NCI-H69 (cell line): ENCODE measurements around the gene QSOX2.

Experiments
- DNase-seq: peaks from one replicate; lab custom pipeline; 2025; lab: John Stamatoyannopoulos, UW

The QSOX2 gene

DNA sequence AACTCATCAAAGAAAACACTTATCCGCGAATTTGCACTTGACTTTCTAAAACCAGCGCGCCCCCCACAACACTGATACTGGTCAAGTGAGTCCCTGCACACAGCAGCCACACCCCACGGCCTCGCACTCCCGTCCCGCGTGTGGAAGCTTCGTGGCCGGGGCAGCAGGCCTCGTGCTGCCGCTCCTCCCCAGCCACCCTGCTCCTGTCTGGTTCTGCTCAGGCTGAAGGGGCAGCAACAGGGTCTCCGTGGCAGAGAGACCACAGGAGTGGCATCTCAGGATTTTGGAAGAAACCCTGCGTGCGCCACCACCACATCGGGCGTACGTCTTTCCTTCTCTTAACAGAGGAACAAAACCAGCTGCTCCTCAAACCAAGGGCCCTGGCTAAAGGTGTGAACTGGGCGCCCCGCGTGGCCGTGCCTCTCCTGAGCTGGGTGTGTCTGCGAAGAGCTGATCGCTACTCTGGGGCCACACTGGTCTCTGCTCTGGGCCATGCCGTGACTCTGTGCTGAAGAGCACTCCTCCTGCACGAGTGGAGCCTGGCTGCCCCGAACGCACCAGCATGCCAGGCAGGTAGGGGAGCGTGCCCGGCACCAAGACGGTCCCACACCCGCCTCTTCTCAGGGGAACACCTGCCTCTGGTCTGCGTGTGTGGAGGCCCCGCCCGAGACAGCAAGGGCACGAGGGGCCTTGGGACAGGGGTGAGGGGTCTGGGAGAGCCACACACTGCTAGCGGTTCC lies 23.3 kb downstream of the QSOX2 start:
- DNase-seq, result no peak

DNA sequence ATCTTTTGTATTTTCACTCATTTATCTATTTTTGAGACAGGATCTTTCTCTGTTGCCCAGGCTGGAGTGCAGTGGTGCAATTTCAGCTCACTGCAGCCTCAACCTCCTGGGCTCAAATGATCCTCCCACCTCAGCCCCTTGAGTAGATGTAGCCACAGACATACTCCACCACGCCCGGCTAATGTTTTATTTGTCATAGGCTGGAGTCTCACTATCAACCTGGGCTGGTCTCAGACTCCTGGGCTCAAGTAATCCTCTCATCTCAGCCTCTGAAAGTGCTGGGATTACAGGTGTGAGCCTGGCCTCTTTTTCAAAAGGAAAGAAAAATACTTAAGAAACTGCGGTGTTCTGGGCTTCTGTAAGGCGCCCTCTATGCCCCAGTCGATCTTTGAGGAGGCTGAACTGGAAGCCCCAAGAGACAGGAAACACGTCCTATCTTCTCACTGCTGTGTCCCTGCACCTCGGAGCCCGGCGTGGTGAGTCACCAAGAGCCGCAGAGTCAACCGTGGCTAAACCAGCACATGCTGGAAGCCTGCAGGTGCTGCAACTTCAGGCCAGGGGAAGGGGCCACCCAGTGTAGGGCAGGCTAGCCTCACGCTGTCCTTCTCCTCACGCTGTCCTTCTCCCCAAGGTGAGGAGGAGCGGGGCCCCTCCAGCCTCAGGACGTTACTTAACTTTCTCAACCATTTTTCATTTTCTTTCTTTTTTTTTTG lies 25.4 kb downstream of the QSOX2 start:
- no peak for DNase-seq

DNA sequence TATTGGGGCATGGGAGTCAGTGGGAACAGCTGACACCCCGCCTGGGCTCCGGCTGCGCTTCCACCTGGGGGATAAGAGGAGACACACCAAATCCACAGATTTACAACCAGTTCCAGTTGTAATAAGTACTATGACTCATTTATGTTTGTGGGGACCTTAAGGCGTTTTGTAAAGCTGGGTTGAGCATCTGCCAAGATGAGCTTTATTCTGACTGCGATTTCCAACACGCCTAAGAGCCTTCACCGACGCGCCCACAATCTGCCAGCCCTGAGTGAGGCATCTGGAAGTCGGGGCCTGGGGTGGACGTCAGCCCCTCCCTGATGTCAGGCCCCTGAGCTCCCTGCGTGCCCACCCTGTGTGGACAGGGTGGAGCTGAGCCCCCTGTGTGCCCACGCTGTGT lies 26.3 kb downstream of the QSOX2 start:
- no peak for DNase-seq

DNA sequence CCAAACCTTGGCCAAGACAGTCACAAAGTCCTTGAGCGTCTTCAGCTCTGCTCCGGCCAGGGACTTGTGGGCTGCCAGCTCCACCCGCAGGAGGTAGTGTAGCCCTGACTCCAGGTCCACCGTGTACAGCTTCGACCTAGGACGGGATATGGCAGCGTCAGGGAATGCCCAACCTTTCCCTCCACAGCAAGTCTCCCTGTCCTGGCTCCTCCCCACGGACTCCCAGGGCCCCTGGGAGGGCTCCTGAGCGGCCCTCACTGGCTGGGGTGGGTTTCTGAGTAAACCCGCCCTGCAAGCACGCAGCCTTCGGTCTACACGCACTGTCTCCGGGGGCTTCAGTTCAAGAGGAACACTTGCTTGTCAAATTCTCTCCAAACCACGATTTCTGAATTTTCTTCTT lies 26.9 kb downstream of the QSOX2 start:
- no peak for DNase-seq

DNA sequence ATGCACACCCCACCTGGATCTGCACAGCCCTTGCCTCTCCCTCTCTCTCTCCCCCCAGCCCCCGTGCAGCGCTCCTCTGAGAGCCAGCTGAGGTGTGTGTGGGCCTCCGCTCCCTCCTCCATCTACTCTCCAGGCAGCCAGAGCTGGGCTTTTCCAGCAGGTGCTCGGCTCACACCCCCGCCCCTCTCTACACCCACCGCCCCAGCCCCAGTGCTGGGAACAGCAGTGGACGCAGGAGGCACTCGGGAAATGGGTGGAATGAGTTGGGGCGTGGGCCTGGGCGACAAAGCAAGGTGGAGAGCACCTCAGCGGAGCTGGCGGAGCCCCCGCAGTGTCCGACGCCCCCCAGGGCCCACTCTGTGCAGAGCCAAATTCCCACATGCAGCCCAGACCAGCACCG lies 27.3 kb downstream of the QSOX2 start:
- DNase-seq, result no peak

DNA sequence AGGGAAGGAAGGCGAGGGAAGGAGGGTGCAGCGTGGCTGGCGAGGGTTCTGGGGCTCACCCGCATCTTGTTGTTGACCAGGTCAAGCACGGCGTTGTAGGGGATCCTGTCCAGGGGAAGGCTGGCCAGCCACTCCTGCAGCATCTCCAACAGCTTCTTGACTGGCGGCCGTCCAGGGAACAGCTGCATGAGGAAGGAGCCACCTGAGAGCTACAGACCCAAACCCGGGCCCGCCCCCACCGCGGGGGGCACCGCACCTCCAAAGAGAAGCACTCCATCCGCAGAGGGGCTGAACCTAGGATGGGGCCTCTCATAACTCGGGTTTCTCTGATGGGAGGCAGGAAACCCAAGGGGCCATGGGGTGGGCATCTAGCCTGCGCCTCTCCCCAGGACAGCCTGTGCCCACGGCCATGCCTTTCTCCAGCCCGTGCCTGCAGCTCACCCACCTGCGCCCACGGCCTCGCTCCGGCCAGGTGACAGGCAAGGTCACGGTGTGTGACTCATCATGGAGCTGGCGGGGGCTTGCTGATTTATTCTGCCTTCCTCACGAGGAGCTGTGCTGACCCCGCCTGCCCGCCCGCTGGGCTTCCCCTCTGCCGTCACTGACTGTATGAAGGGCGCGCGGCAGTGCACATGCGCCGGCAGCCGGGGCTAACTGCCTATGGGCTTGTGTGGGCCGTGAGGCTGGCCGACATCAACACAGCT lies 28.9 kb downstream of the QSOX2 start:
- DNase-seq, result no peak

DNA sequence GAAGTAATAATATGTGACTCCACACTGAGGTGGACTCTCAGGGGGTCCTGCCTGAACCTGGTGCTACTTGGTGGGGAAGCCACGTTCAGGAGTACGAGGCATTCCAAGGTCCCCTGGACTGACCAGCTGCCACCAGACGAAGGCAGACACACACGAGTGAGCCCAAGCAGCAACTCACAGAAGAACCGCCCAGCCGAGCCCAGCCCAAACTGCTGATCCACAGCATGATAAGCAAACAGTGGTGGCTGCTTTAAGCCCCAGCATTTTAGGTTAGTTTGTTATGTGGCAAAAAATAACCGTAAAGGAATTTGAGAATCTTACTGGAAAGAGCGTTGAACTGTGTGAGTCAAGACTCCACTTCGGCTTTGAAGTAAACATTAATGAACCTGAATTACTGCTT lies 31.9 kb downstream of the QSOX2 start:
- DNase-seq, result no peak

DNA sequence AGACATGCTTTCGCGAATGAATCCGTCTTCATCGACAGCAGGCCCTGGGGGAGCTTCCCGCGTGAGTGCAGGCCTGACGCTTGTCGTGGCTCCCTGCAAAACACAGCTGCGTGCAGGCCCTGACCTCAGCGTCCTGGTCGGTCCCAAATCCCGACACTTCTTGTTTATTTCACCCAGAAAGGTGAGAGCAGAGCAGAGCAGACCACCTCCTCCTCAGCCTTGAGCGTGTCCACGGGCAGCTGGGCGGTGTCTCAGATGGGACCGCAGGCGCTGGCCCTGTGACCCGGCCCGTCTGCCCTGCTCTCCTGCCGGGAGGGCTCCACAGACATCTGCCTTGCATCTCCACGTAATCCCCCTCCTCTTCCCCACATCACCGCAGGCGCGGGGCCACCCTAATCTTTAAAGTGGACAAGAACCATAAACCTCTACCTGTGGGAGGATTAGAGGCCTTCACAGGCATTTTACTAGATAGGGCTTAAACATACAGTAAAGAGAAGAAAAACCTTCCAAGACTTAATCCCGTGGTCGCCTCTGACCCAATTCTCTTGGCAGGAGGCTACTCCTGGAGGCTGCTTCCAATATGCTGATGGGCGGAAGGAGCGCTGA lies 33.2 kb downstream of the QSOX2 start:
- no peak for DNase-seq

DNA sequence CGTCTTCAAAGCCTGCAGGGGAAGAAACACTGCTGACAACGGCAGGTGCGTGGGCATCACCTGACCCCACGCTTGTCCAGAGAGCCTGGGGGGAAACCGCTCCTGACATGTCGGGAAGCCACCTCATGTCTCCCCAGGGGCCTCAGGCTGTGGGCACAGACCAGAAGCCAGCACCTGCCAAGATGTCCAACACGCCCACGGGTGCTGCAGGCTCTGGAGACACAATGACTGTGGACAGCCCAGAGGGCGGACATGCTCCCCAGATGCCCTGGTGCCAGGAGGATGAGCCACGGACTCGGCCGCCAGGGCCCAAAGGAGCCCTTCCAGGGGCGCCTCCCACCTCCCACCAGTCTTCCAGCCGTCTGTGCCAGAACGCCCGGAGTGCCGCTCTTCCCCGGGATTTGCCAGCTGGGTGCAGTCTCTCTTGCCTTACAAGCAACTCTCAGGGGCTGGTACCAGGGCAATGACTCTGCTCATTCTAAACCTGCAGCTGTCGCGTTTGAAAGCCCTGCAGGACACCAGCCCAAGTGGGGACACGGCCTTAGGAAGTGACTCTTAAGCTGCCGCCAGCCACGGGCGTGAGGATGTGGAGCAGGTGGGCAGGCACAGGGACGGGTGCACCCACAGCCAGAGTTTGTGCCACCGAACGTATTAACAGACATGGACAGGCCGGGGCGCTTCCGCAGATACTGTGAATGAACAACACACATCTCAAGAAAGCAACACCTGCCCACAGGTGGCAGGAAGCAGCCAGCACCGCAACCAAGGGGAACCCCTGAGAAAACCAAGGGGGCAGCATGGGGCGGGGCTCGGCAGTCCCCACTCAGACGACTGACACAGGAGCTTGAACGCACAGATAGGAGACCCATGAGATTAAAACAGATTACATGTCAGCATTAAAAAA lies 33.9 kb downstream of the QSOX2 start:
- DNase-seq, result no peak

DNA sequence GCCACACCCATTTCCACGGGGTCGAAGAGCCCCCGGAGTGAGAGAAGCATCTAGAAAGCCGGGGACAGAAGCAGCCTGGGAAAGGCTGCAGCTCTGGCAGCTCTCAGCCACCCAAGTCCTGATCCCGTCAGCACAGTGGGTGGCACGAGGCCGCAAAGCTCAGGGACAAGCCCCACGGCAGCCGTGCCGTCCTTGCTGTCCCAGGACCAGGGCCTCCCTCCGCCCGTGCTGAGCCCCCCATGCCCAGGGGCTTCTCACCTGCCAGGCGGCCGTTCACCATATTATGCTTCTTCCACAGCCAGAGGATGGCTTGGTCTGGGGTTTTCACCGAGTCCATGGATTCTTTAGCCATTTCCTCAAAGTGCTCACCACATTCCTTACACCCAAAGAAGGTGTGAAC lies 34.6 kb downstream of the QSOX2 start:
- no peak for DNase-seq

DNA sequence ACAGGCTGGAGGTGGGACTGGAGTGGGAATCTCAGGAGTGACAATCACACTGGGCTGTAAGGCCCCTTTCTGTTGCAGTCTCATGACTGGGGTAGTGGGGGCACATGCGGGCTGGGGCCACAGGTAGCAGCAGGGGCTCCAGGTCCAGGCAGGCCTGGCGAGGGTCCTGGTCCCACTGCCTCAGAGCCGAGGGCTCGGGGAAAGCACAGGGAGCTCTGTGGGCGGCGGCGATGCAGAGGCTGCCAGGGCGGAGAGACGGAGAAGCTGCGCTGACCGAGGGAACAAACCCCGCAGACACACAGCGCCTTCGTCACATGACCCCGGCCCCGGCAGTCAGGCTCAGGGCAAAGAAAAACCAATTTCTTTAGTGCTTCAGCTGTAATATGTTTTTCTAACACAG lies 35.3 kb downstream of the QSOX2 start:
- DNase-seq, result no peak

DNA sequence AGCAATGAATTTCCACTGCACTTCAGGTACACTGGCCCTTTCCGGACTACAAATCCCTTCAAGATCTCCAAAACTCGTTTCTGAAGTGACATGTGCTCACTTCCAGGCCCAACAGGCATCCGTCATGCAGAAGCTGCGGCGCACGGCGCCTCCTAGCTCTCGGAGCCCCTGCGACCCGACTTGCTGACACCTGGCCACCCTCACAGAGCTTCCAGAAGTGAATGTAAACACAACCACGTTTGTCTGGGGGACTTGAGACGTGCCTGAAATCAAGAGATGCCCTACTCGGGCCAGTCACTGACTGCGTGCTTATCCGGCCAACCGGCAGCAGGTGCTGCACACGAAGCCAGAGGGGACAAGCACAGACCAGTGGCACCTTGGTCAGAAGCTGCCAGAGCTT lies 35.8 kb downstream of the QSOX2 start:
- DNase-seq, result no peak

DNA sequence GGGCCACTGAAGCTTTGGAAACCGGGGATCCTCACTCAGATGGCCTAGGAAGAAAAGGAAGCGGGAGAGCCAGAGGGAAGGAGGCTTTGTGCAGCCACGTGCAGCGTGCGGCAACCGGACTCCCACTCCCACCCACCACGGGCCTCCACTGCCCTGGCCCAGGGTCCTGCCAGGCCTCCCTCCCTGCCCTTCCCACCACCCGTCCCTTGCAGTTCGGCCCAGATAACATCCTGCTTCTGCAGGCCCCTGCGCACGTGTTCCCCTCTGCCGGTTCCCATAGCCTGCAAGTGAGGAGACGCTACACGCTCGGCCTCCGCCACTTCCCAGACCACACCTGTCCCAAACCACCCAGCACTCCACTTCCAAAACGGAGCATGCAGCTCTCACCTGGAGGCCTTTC lies 36.4 kb downstream of the QSOX2 start:
- DNase-seq, result no peak

DNA sequence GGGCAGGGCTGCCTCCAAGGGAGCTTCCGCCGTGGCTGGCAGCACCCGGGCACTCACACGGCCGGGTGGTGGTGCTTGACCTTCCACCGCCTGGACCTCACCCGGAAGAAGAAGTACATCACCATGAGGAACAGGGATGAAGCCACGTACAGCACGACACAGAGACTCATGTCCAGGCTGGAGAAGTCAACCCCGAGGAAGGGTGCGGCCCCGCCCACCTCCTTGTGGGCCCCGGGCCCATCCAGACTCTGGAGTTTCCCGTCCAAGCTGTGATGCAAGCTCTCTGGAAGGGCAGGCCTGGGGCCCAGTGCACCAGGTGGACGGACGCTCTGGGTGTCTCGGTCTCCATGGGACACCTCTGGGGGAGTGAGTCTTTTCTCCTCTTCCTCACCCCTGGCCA lies 36.9 kb downstream of the QSOX2 start:
- DNase-seq, result no peak

DNA sequence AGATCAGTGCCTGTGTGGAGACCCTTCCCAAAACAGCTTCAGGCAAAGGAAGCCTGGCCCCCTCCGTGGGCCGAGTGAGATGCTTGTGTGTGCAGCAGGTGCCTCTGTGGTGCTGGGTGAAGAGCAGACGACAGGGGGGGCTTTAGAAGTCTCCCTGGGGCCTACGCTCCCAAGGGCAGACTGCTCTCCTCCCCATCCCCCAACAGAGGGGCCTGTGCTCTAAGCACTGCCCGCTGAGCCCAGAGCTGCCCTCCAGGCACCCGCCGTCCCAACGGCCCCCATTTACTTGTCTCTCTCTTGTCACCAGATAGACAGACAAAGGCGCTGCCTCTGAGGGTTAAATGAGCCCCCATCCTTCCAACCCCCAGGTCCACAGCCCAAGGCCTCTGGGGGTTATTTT lies 38.0 kb downstream of the QSOX2 start:
- DNase-seq, result no peak

DNA sequence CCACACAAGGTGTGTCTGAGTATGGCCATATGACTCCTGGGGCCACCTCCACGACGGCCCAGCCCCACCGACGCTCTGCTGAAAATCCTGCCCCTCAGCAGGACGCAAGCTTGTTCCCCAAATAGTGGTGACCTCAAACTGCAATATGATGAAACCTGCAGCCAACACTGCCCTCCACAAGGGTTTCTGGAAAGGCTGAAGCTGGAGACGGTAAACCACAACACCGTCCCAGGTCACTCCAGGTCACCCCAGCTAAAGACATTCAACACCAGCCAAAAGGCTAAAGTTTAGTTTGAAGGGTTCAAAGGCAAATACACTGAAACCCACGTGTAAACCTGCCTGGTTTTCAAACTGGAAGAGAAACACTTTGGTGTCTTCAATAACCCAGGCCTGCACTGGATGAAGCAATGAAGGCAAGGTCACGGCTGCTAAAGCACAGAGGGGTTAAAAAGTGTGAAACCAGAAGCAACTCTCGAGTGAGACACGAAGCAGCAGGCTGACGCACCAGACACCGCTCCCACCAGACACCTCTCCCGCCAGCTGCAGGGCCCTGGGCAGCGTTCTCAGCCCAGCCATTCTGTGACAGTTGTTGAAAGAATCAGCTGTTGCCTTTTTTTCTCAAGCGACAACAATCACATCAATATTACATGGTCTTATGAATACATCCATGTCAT lies 38.9 kb downstream of the QSOX2 start:
- DNase-seq, result no peak

DNA sequence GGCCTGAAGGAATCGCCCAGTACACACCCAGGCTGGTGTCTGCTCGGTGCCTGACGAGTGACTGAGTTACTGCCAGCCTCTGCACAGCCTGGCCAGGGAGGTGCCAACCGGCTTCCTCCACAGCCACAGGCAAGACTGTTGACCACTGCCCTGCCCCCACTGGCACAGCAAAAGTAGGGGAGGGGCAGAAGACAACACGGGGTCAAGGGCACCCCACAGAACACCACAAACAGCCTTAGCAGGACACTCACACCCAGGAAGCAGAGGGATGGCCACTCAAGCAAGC lies 40.0 kb downstream of the QSOX2 start:
- no peak for DNase-seq

DNA sequence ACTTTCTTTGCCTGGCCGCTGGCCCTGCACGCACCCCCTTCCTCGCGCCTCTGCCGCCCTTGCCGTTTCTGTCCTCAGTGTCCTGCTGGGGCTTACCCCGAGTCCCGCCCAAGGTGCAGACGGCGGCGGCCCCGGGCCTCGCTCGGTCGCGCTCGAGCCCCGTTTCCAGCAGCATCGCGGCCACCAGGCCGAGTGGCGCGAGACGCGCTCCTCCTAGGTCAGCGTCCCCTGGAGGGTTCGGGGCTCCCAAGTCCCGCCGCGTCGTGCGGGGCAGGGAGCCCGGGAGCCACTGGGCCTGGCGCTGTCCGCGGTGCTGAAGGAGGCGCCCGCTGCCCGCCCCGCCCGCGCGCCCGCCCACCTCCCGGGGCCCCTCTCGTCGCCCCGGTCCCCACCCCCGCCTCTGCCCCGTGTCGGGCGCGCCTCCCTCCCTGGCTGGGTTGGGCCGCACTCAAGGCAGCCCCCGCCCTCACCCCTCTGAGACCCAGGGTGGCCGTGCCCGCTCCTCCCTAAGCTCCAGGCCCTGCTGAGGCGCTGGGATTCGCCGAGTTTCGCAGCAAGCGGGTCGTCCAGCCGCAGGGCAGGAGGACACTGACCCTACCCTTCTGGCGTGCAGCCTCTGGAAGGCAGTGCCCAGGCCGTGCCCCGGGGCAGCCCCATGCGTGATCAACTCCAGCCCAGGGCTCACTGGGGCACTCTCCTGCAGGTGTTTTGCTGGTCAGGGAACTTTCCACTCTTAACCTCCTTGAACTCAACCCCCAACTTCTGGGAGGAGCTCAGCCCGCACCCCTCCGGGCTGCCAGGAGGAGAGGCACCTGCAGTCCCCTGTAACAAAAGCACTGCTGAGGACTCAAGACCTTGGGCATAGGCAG lies 40.5 kb downstream of the QSOX2 start, which contains the start of gene LHX3:
TSS of gene LHX3 (minus strand) at position 291 of the 869 bp plus-strand sequence. CDS start at position 175, 116 bp downstream.
- no peak for DNase-seq

DNA sequence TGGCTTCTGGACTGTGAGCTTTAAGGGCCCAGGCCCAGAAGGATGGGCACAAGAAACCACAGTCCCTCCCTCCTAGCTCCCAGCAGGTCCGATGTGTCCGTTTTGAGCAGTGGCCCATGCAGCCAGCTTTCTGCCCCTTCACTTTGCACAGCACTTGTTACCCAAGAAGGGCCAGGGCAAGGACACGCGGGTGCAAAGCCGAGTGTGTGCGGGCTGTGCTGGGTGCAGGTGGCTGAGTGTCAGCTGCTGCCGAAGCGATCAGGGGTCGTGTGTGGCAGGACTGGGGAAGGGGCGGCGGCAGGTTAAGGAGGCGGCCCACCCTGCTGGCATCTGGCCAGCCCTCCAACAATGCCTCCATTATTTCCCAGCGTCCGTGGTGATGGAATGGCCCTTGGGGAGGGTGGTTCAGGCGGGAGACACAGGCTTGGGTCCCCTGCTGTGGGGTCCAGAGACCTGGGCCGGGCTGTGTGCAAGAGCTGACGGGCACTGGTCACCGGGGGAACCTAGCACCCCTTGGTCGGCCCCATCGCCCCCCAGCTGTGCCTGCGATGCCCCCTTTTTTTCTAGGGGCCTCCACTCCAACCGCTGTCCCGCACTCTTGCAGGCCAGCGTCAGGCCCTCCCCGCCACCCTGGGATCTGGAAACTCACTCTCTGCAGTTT lies 41.3 kb downstream of the QSOX2 start:
- DNase-seq, result peak; percentile 50
